B cell (primary cell): ENCODE measurements around the gene CXCR6. TPM values are rescaled to one million over a fixed set of nuclear protein-coding genes. Genes with fewer than 3 reads are reported as not detected.

Experiments used
- ATAC-seq: fragments of 200-7000 bp; cut with Tn5 transposase; one replicate; pipeline ENCODE4 v1.10.0; 2021; ENCODE audit warnings: low read depth, mild to moderate bottlenecking, moderate number of reproducible peaks, moderate library complexity
- CTCF ChIA-PET: fragments of 350-600 bp; sonication (Branson Sonifier 250); formaldehyde crosslinking; loops from one replicate; lab custom pipeline; 2021; ENCODE audit warnings: antibody characterized with exemption, inconsistent platforms; lab: Charles Lee
- POLR2A ChIA-PET: fragments of 350-600 bp; sonication (Branson Sonifier 250); formaldehyde crosslinking; loops from one replicate; lab custom pipeline; 2021; ENCODE audit warnings: antibody characterized with exemption; lab: Charles Lee
- DNase-seq: peaks from one replicate; pipeline ENCODE4 v3.0.0; 2013
- H2AFZ ChIP-seq: 2 replicates; pipeline ENCODE4 v1.6.1; 2012; ENCODE audit warnings: mild to moderate bottlenecking, low read depth, low read length; ENCODE audit not compliant: insufficient read depth, poor library complexity, severe bottlenecking
- H3K27ac ChIP-seq, 2 donors: 1 replicate in 1 of 2; 2 replicates in 1 of 2; pipeline ENCODE4 v1.5.1; 2012 to 2013; ENCODE audit warnings: low read length in 2 of 2, mild to moderate bottlenecking in 2 of 2, moderate library complexity in 1 of 2
- H3K27me3 ChIP-seq, 4 experiments: fragments of 200-600 bp in 1 of 4; sonication (generic) in 1 of 4; replicated peaks in 1 of 4; 1 replicate in 2 of 4; 2 replicates in 2 of 4; pipeline versions ENCODE4 v1.6.1 to v1.7.0; 2013 to 2016; ENCODE audit warnings: low read length in 3 of 4, mild to moderate bottlenecking in 2 of 4, mixed read lengths in 1 of 4, moderate library complexity in 1 of 4; ENCODE audit not compliant: insufficient read depth in 4 of 4, control insufficient read depth in 3 of 4; ENCODE audit errors: control extremely low read depth in 1 of 4
- H3K36me3 ChIP-seq, 2 experiments: replicated peaks in 1 of 2; 1 replicate in 1 of 2; 2 replicates in 1 of 2; pipeline versions ENCODE4 v1.6.1 to v1.7.1; 2013; ENCODE audit warnings: low read length in 1 of 2; ENCODE audit not compliant: insufficient read depth in 2 of 2, control insufficient read depth in 1 of 2; ENCODE audit errors: control extremely low read depth in 1 of 2, extremely low read depth in 1 of 2
- H3K4me1 ChIP-seq, 2 donors: fragments of 200-600 bp in 1 of 2; sonication (generic) in 1 of 2; 1 replicate in 1 of 2; 2 replicates in 1 of 2; pipeline versions ENCODE4 v1.5.1 to v1.6.1; 2013 to 2017; ENCODE audit warnings: low read length in 2 of 2; ENCODE audit not compliant: control insufficient read depth in 2 of 2, insufficient read depth in 2 of 2
- H3K4me2 ChIP-seq: replicated peaks from 2 replicates; pipeline ENCODE3; 2012; ENCODE audit warnings: mild to moderate bottlenecking, low read depth, low read length; ENCODE audit not compliant: poor library complexity, severe bottlenecking
- H3K4me3 ChIP-seq, 5 experiments: fragments of 200-600 bp in 1 of 5; sonication (generic) in 1 of 5; 1 replicate in 3 of 5; 2 replicates in 2 of 5; pipeline versions ENCODE4 v1.5.1 to v1.7.0; 2011 to 2016; ENCODE audit warnings: low read length in 4 of 5, mild to moderate bottlenecking in 4 of 5, low read depth in 2 of 5, control low read depth in 1 of 5, moderate library complexity in 1 of 5; ENCODE audit not compliant: insufficient read depth in 1 of 5; ENCODE audit errors: control extremely low read depth in 1 of 5, extremely low read depth in 1 of 5
- H3K79me2 ChIP-seq: fragments of 200-600 bp; sonication (generic); one replicate; pipeline ENCODE4 v1.6.0; 2016; ENCODE audit warnings: low read length; ENCODE audit not compliant: control insufficient read depth, insufficient read depth
- H3K9ac ChIP-seq: fragments of 200-600 bp; sonication (generic); 2 replicates; pipeline ENCODE4 v1.6.1; 2017; ENCODE audit warnings: mild to moderate bottlenecking, low read length, moderate library complexity
- H3K9me3 ChIP-seq, 3 donors: one replicate each; pipeline versions ENCODE4 v1.6.1 to v1.7.1; 2013; ENCODE audit warnings: low read length in 2 of 3; ENCODE audit not compliant: control insufficient read depth in 2 of 3, insufficient read depth in 1 of 3; ENCODE audit errors: control extremely low read depth in 1 of 3
- H4K20me1 ChIP-seq: 2 replicates; pipeline ENCODE4 v1.6.0; 2012; ENCODE audit warnings: mild to moderate bottlenecking, low read length; ENCODE audit not compliant: insufficient read depth, control insufficient read depth, poor library complexity, severe bottlenecking
- H3K27ac Mint-ChIP-seq: one replicate; pipeline ENCODE4 v1.8.0; 2021; ENCODE audit warnings: mixed read lengths
- H3K27me3 Mint-ChIP-seq: one replicate; pipeline ENCODE4 v1.8.0; 2021; ENCODE audit warnings: mixed read lengths
- H3K4me1 Mint-ChIP-seq: one replicate; pipeline ENCODE4 v1.8.0; 2021; ENCODE audit warnings: mixed read lengths
- H3K4me3 Mint-ChIP-seq: one replicate; pipeline ENCODE4 v1.8.0; 2021; ENCODE audit warnings: mixed read lengths
- H3K9me3 Mint-ChIP-seq: one replicate; pipeline ENCODE4 v1.8.0; 2022; ENCODE audit warnings: mixed read lengths; ENCODE audit not compliant: insufficient read depth
- CTCF ChIP-seq: fragments of 200-600 bp; IDR thresholded peaks from one replicate; pipeline ENCODE4 v1.8.0; 2022; ENCODE audit warnings: antibody characterized with exemption, mild to moderate bottlenecking
- EZH2 ChIP-seq: IDR thresholded peaks from 2 replicates; pipeline ENCODE4 v1.6.1; 2012; ENCODE audit warnings: borderline replicate concordance, low read depth, mild to moderate bottlenecking, moderate library complexity, low read length; ENCODE audit not compliant: insufficient read depth, poor library complexity, severe bottlenecking
- WGBS: methylation state at CpG from one replicate; pipeline ENCODE4 v1.1.5; 2013; ENCODE audit warnings: missing lambda C conversion rate; ENCODE audit not compliant: insufficient coverage; 5-methylcytosine and 5-hydroxymethylcytosine counted together
- intact Hi-C: fragments of 100-400 bp; cut with micrococcal nuclease; formaldehyde crosslinking; loops from one replicate; pipeline ENCODE4 v1.10.0; 2022
- polyA plus RNA-seq: library from polyadenylated mRNA; depleted of rRNA; stranded (reverse); fragments of >200 nt; gene quantifications from 2 replicates; pipeline ENCODE4 v1.2.3, GENCODE V29; 2012
- total RNA-seq, 2 donors: library from RNA; stranded (reverse); fragments of 120-200 nt in 1 of 2; gene quantifications; 1 replicate in 1 of 2; 2 replicates in 1 of 2; pipeline versions ENCODE4 v1.2.3 to v1.2.4, GENCODE V29; 2013 to 2022

CXCR6 gene
- total and polyA plus RNA-seq, 2 donors (not counting 1 experiment from before 2014, with no cell fraction given): not detected

GRCh38 chr3:45976191-45977091 lies 33.2 kb downstream of the CXCR6 start:
- H4K20me1 ChIP-seq: no peaks in the 10 kb centered on the region
- ATAC-seq: no peak
- H3K27me3 ChIP-seq: no peaks in the 10 kb centered on the region
- no peak overlapping the region for H3K27ac ChIP-seq
- Mint-ChIP-seq H3K27me3 (no peaks in the 10 kb centered on the region), H3K9me3 (no peaks in the 10 kb centered on the region), H3K27ac (no peak overlapping the region), H3K4me3 (no peak overlapping the region), H3K4me1 (peaks cover 22% of the 10 kb centered on the region)
- no peak overlapping the region for H2AFZ ChIP-seq
- TF ChIP-seq EZH2 (no peak), CTCF (no peak)
- CTCF ChIA-PET: interaction anchor here (0.6 to 1.7 kb wide), 3 partner anchors 100 to 466 kb away, joined by 3 to 4 read pairs (median 3); no protein-coding TSS in a partner anchor
- no peak overlapping the region for H3K4me2 ChIP-seq
- peaks cover 9 to 59% of the 10 kb centered on the region in 2 experiments for H3K36me3 ChIP-seq
- no peaks in the 10 kb centered on the region for H3K79me2 ChIP-seq
- DNase-seq: no peak
- intact Hi-C loops: no loop called here
- no peak overlapping the region for H3K4me3 ChIP-seq
- POLR2A ChIA-PET: no interaction called here
- H3K4me1 ChIP-seq: peaks cover 7 to 11% of the 10 kb centered on the region in 2 donors
- H3K9me3 ChIP-seq: no peaks in the 10 kb centered on the region
- 93% methylated on average over 5 of the region's 6 CpGs for WGBS
- no peak overlapping the region for H3K9ac ChIP-seq
